Fibroblast of mammary gland (primary cell): Measurements from ENCODE around the gene ANK3.
A peak's percentile ranks its signal among the peaks of the same experiment; 100 is the strongest.

ENCODE experiments used
- DNase-seq: peaks from one replicate; pipeline ENCODE4 v3.0.0-alpha.2; 2010; ENCODE audit warnings: low read depth
- H3K4me3 ChIP-seq: 2 replicates; pipeline ENCODE4 v1.5.1; 2011; ENCODE audit warnings: low read depth, mild to moderate bottlenecking, low read length, moderate library complexity; ENCODE audit not compliant: control insufficient read depth
- TF ChIP-seq, protein P1 (sequence below): conservative IDR thresholded peaks from 2 replicates; pipeline ENCODE4 v1.5.1; 2011; ENCODE audit warnings: low read depth, low read length, inconsistent platforms; ENCODE audit not compliant: control insufficient read depth, insufficient read depth

The ANK3 gene

DNA sequence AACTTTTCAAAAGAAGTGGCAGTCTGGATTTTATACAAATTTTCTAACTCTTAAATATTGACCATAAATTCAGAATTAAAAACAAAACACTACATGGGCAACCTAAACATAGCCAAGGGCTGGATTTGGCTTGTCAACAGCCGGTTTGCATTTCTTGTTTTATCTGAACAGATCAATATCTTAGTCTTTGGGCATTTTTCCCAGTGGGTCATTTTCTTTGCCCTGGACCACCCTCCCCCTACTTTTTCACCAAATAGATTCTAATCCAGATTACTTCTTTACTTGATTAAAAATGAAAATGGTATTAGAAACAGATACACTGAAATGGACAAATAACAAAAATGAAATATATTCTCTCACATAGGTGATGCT is 189.0 kb downstream of the ANK3 start:
- no peak overlapping the region for H3K4me3 ChIP-seq
- no peak for DNase-seq
- TF ChIP-seq, protein P1, sequence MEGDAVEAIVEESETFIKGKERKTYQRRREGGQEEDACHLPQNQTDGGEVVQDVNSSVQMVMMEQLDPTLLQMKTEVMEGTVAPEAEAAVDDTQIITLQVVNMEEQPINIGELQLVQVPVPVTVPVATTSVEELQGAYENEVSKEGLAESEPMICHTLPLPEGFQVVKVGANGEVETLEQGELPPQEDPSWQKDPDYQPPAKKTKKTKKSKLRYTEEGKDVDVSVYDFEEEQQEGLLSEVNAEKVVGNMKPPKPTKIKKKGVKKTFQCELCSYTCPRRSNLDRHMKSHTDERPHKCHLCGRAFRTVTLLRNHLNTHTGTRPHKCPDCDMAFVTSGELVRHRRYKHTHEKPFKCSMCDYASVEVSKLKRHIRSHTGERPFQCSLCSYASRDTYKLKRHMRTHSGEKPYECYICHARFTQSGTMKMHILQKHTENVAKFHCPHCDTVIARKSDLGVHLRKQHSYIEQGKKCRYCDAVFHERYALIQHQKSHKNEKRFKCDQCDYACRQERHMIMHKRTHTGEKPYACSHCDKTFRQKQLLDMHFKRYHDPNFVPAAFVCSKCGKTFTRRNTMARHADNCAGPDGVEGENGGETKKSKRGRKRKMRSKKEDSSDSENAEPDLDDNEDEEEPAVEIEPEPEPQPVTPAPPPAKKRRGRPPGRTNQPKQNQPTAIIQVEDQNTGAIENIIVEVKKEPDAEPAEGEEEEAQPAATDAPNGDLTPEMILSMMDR: no peak

DNA sequence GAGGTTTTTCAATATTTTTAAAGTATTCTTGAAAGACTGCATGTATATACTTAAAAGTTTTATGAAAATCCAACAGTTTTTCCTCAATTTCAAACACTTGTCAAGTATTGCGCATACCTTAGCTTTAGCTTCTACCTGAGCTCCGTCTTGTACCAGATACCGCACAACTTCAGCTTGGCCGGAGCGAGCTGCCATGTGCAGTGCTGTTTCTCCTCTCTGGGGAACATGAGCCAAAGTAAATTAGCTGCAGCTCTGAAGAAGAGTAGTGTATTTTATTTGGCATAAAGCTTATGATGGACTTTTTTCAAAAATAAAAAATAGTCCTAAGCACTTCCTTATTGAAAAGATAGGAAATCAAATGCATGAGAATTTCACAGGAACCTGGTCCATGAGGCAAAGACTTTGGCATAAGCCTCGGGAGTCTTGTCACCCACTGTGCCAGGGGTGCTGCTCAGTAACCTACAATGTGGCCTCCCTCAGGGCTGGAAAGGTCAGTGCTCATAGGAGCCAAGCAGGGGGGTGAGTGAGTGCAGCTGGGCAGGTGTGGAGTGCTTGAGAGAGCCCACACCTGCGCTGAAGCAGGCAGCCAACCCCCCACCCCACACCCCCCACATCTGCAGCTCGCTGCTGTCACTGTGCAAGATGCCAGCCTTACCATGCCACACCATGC is 189.5 kb downstream of the ANK3 start:
- H3K4me3 ChIP-seq: no peak overlapping the region
- no peak for DNase-seq
- TF ChIP-seq, protein P1: no peak

DNA sequence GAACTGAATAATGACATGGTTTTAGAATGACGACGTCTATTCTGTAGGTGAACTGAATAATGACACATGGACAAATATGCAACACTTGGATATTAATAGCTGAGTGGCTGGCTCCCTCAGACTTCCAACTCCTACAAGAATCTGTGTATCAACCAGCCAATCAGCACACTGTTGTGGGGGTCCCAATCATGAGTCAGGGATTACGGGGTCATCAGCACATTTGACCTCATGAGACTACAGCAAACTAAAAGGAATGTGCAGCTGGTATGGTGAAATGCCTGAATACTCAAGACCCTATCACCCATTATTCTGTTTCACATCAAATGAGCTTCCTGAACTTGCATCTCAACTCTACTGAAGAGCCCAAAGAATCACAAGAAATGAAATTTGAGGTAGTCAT is 192.5 kb downstream of the ANK3 start:
- no peak overlapping the region for H3K4me3 ChIP-seq
- TF ChIP-seq, protein P1: no peak
- DNase-seq: peak; percentile 34

DNA sequence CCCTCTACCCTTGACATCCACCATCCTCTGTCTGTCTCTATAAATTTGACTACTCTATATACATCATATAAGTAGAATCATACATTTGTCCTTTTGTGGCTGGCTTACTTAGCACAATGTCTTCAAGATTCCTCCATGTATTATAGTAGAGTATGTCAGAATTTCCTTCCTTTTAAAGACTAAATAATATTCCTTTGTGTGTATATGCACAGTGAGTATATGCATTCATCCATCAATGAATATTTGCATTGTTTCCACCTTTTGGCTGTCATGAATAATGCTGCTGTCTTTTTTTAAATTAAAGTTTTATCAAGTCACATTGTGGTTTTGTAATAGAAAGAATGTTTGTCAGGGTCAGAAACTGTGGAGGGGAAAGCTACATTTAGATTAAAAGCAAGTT is 195.3 kb downstream of the ANK3 start:
- TF ChIP-seq, protein P1: no peak
- no peak overlapping the region for H3K4me3 ChIP-seq
- DNase-seq: no peak

DNA sequence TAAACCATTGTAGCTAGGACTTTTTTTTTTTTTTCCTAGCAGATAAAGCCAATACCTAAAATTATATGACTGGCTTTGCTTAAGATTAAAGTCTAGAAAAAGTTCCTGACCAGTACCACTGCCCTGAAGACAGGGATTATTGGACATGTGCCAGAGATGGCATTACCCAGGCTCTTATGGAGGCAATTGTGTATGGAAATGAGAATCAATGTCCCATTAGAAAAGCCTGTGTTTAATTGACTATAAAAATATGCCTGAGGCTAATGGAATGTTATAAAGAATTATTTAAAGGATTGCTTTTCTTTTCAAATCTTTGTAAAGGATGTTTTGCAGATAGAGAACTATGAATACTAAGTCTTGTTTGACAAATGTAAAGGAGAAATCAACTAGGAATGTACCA is 196.7 kb downstream of the ANK3 start:
- no peak overlapping the region for H3K4me3 ChIP-seq
- TF ChIP-seq, protein P1: no peak
- no peak for DNase-seq

DNA sequence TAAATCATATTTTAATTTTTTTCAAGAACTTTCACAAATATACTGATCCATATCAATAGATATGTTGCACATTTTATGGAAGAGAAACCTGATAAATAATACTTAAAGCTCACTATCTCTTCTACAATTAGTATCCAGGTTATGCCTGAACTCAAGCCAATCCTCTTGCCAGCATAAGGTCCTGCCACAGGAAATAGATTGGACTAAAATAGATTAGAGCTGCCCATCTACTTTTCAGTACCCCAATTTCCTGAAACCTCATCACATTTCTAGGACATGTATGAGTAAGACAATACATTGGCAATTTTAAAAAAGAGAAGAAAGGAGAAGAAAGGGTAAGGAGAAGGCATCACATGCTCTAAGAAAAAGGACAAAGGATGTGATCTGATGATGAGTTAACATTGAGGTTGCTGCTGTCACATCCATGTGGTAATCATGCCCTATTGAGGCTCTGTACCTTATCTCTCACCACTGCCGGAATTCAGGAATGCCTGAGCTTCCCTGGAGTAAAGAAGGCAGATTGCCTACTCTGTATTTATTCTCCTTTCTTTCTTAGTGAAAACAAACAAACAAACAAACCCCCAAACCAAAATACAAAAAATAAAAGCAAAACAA is 199.7 kb downstream of the ANK3 start:
- DNase-seq: no peak
- TF ChIP-seq, protein P1: no peak
- H3K4me3 ChIP-seq: no peak overlapping the region

DNA sequence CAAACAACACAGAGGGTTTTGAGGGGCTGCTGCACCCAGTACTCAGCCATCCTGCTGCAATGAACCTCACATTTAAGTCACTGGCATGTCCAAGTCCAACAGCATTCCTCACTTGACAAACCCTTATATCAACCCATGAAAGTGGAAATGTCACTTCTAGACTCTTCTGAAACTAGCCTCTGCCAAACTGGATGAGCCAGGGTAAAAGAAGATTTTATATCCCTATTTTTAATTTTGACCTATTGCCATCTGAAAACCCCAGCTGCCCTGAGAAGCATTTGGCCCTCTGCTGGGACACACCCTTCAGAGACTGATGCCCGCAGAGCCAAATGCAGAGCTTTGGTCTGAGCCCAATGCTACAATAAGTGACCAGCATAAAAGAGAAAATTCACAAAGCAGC is 201.1 kb downstream of the ANK3 start:
- TF ChIP-seq, protein P1: no peak
- no peak overlapping the region for H3K4me3 ChIP-seq
- DNase-seq: no peak
